GM23248 (cell line): ENCODE results near the gene TMEM255B.
"Not testable (repeated sequence)": the region's sequence is repeated elsewhere in the genome, so short reads cannot be mapped to it uniquely, and the experiment has no call there.

Source experiments
- EZH2 ChIP-seq: fragments of 200-600 bp; sonication (generic); IDR thresholded peaks from 2 replicates; pipeline ENCODE4 v1.6.1; 2018; ENCODE audit warnings: antibody characterized with exemption, mild to moderate bottlenecking; ENCODE audit not compliant: insufficient read depth, poor library complexity, severe bottlenecking
- EZH2phosphoT487 ChIP-seq: fragments of 200-600 bp; sonication (generic); IDR thresholded peaks from 2 replicates; pipeline ENCODE4 v1.6.1; 2018; ENCODE audit warnings: antibody characterized with exemption, moderate library complexity, mild to moderate bottlenecking, low read depth; ENCODE audit not compliant: insufficient read depth

GRCh38 chr13:113789931-113790330, 30.9 kb downstream of the TMEM255B start:
- not testable (repeated sequence) for TF ChIP-seq EZH2, EZH2phosphoT487
